Liver (tissue), 9 donors: ENCODE results near the gene TGM6. TPM values are rescaled to one million over a fixed set of nuclear protein-coding genes. Genes with fewer than 3 reads are reported as not detected.

ENCODE experiments used
- DNase-seq: peaks from one replicate; pipeline ENCODE4 v3.0.0-alpha.2; 2017; ENCODE audit warnings: low spot score
- H3K27ac ChIP-seq, 2 donors: one replicate each; pipeline ENCODE4 v1.7.0; 2013; ENCODE audit warnings: inconsistent platforms in 2 of 2, low read length in 2 of 2, control low read depth in 1 of 2, low read depth in 1 of 2, mild to moderate bottlenecking in 1 of 2
- H3K27me3 ChIP-seq, 4 donors: one replicate each; pipeline versions ENCODE4 v1.6.1 to v1.7.0; 2013; ENCODE audit warnings: low read length in 3 of 4, inconsistent platforms in 1 of 4, mild to moderate bottlenecking in 1 of 4, moderate library complexity in 1 of 4; ENCODE audit not compliant: control insufficient read depth in 4 of 4, insufficient read depth in 4 of 4
- H3K36me3 ChIP-seq, 4 donors: one replicate each; pipeline versions ENCODE4 v1.6.1 to v1.7.0; 2013; ENCODE audit warnings: low read length in 3 of 4, mild to moderate bottlenecking in 3 of 4, low read depth in 1 of 4, moderate library complexity in 1 of 4; ENCODE audit not compliant: control insufficient read depth in 4 of 4, insufficient read depth in 3 of 4
- H3K4me1 ChIP-seq, 4 donors: one replicate each; pipeline versions ENCODE4 v1.6.1 to v1.7.0; 2013; ENCODE audit warnings: low read length in 3 of 4, mild to moderate bottlenecking in 3 of 4, moderate library complexity in 1 of 4; ENCODE audit not compliant: control insufficient read depth in 4 of 4, insufficient read depth in 4 of 4
- H3K4me3 ChIP-seq, 3 donors: one replicate each; pipeline versions ENCODE4 v1.6.1 to v1.7.0; 2013; ENCODE audit warnings: low read length in 3 of 3, control low read depth in 1 of 3, low read depth in 1 of 3, mild to moderate bottlenecking in 1 of 3
- H3K9ac ChIP-seq, 2 donors: one replicate each; pipeline ENCODE4 v1.7.0; 2013; ENCODE audit warnings: low read length in 2 of 2, mild to moderate bottlenecking in 2 of 2, moderate library complexity in 2 of 2, control low read depth in 1 of 2, low read depth in 1 of 2
- H3K9me3 ChIP-seq, 4 donors: one replicate each; pipeline versions ENCODE4 v1.6.1 to v1.7.0; 2013; ENCODE audit warnings: low read length in 3 of 4; ENCODE audit not compliant: control insufficient read depth in 4 of 4
- ATF3 ChIP-seq: IDR thresholded peaks from 2 replicates; pipeline ENCODE4 v1.6.1; 2016; ENCODE audit warnings: antibody characterized with exemption
- CTCF ChIP-seq: fragments of 150-350 bp; IDR thresholded peaks from 2 replicates; pipeline ENCODE4 v1.5.1; 2017; ENCODE audit warnings: improper control_type of control experiment, low read depth, low read length; ENCODE audit not compliant: missing input control
- EGR1 ChIP-seq, 2 donors: IDR thresholded peaks; 2 replicates each; pipeline ENCODE4 v1.6.1; 2016 to 2018; ENCODE audit warnings: antibody characterized with exemption in 2 of 2, low read depth in 2 of 2
- FOXA1 ChIP-seq: IDR thresholded peaks from 2 replicates; pipeline ENCODE4 v1.6.1; 2016; ENCODE audit warnings: antibody characterized with exemption
- FOXA2 ChIP-seq: IDR thresholded peaks from 2 replicates; pipeline ENCODE4 v1.6.1; 2016; ENCODE audit warnings: antibody characterized with exemption
- GABPA ChIP-seq, 2 donors: IDR thresholded peaks in 1 of 2; conservative IDR thresholded peaks in 1 of 2; 2 replicates each; pipeline ENCODE4 v1.6.1; 2016; ENCODE audit warnings: antibody characterized with exemption in 2 of 2, mild to moderate bottlenecking in 1 of 2, moderate library complexity in 1 of 2
- JUND ChIP-seq, 2 donors: IDR thresholded peaks; 2 replicates each; pipeline ENCODE4 v1.6.1; 2016; ENCODE audit warnings: antibody characterized with exemption in 2 of 2
- RAD21 ChIP-seq, 2 donors: IDR thresholded peaks; 2 replicates each; pipeline ENCODE4 v1.6.1; 2016; ENCODE audit warnings: antibody characterized with exemption in 2 of 2, mild to moderate bottlenecking in 2 of 2
- REST ChIP-seq: IDR thresholded peaks from 2 replicates; pipeline ENCODE4 v1.6.1; 2016; ENCODE audit warnings: antibody characterized with exemption, mild to moderate bottlenecking
- ZBTB33 ChIP-seq: IDR thresholded peaks from 2 replicates; pipeline ENCODE4 v1.6.1; 2016; ENCODE audit warnings: antibody characterized with exemption
- WGBS: extraction: QIAGEN DNeasy Blood & Tissue Kit; methylation state at CpG from one replicate; pipeline ENCODE4 v1.1.7; 2013; 5-methylcytosine and 5-hydroxymethylcytosine counted together
- polyA plus RNA-seq, 2 donors: library from polyadenylated mRNA; stranded (reverse) in 1 of 2; unstranded in 1 of 2; fragments of 200-250 nt in 1 of 2; fragments of >200 nt in 1 of 2; fragmentation: Nextera tagmentation in 1 of 2; extraction: Ambion mirVana in 1 of 2; gene quantifications; one replicate each; pipeline versions ENCODE4 v1.2.1 to v1.2.3, GENCODE V29; 2013 to 2015
- total RNA-seq, 2 donors: library from RNA; depleted of rRNA; stranded (reverse); fragments of >200 nt; gene quantifications; one replicate each; pipeline ENCODE4 v1.2.3, GENCODE V29; 2014
- donor health status: healthy.
- donor health status: healthy.
- donor health status: healthy.
- donor health status: healthy.
- donor health status: healthy.

The TGM6 gene
- total and polyA plus RNA-seq, 4 donors, result not detected

GRCh38 chr20:2476742-2477615 lies 96.3 kb downstream of the TGM6 start:
- no peak for DNase-seq
- H3K9me3 ChIP-seq, result peaks cover 0 to 2% (median under 1%) of the 10 kb centered on the region in 4 donors
- no peak overlapping the region for H3K9ac ChIP-seq
- H3K36me3 ChIP-seq, result peaks cover 0 to 3% (median 1%) of the 10 kb centered on the region in 4 donors
- H3K27ac ChIP-seq, result peak overlapping the region in 1 of 2 donors; percentile 85
- no peak overlapping the region for H3K4me3 ChIP-seq
- peaks cover 8 to 15% (median 10%) of the 10 kb centered on the region in 4 donors for H3K4me1 ChIP-seq
- H3K27me3 ChIP-seq, result no peaks in the 10 kb centered on the region
- 78% methylated on average over 5 of the region's 5 CpGs for WGBS
- TF ChIP-seq CTCF (peak; percentile 25), ZBTB33 (no peak), RAD21 (IDR thresholded peaks at IDR 0.05) (peak; percentile 46 to 61), FOXA2 (no peak), REST (no peak)

GRCh38 chr20:2480381-2480780 lies 99.7 kb downstream of the TGM6 start:
- Histone ChIP-seq H3K27me3 (no peaks in the 10 kb centered on the region), H3K27ac (no peak overlapping the region), H3K4me3 (no peak overlapping the region), H3K4me1 (peaks cover 8 to 14% (median 10%) of the 10 kb centered on the region in 4 donors), H3K9me3 (peaks cover 0 to 2% (median under 1%) of the 10 kb centered on the region in 4 donors), H3K9ac (no peak overlapping the region), H3K36me3 (peaks cover 5 to 32% (median 19%) of the 10 kb centered on the region in 4 donors)
- DNase-seq, result no peak
- WGBS, result 98% methylated on average over 2 of the region's 2 CpGs
- TF ChIP-seq ZBTB33 (no peak), FOXA2 (no peak), CTCF (no peak), EGR1 (IDR thresholded peaks at IDR 0.05; ENCODE audit: low read depth in 2 of 2) (no peak), JUND (IDR thresholded peaks at IDR 0.05) (no peak), FOXA1 (no peak), GABPA (IDR thresholded peaks at IDR 0.05 in 1 of 2, conservative IDR thresholded peaks at IDR 0.05 in 1 of 2) (no peak), ATF3 (no peak)
